Liver (tissue), 9 donors: Measurements from ENCODE around the gene MSI2. TPM values are rescaled to one million over a fixed set of nuclear protein-coding genes. Genes with fewer than 3 reads are reported as not detected.

Experiments used
- DNase-seq: peaks from one replicate; pipeline ENCODE4 v3.0.0-alpha.2; 2017; ENCODE audit warnings: low spot score
- H3K27ac ChIP-seq, 2 donors: one replicate each; pipeline ENCODE4 v1.7.0; 2013; ENCODE audit warnings: inconsistent platforms in 2 of 2, low read length in 2 of 2, control low read depth in 1 of 2, low read depth in 1 of 2, mild to moderate bottlenecking in 1 of 2
- H3K27me3 ChIP-seq, 4 donors: one replicate each; pipeline versions ENCODE4 v1.6.1 to v1.7.0; 2013; ENCODE audit warnings: low read length in 3 of 4, inconsistent platforms in 1 of 4, mild to moderate bottlenecking in 1 of 4, moderate library complexity in 1 of 4; ENCODE audit not compliant: control insufficient read depth in 4 of 4, insufficient read depth in 4 of 4
- H3K36me3 ChIP-seq, 4 donors: one replicate each; pipeline versions ENCODE4 v1.6.1 to v1.7.0; 2013; ENCODE audit warnings: low read length in 3 of 4, mild to moderate bottlenecking in 3 of 4, low read depth in 1 of 4, moderate library complexity in 1 of 4; ENCODE audit not compliant: control insufficient read depth in 4 of 4, insufficient read depth in 3 of 4
- H3K4me1 ChIP-seq, 4 donors: one replicate each; pipeline versions ENCODE4 v1.6.1 to v1.7.0; 2013; ENCODE audit warnings: low read length in 3 of 4, mild to moderate bottlenecking in 3 of 4, moderate library complexity in 1 of 4; ENCODE audit not compliant: control insufficient read depth in 4 of 4, insufficient read depth in 4 of 4
- H3K4me3 ChIP-seq, 3 donors: one replicate each; pipeline versions ENCODE4 v1.6.1 to v1.7.0; 2013; ENCODE audit warnings: low read length in 3 of 3, control low read depth in 1 of 3, low read depth in 1 of 3, mild to moderate bottlenecking in 1 of 3
- H3K9ac ChIP-seq, 2 donors: one replicate each; pipeline ENCODE4 v1.7.0; 2013; ENCODE audit warnings: low read length in 2 of 2, mild to moderate bottlenecking in 2 of 2, moderate library complexity in 2 of 2, control low read depth in 1 of 2, low read depth in 1 of 2
- H3K9me3 ChIP-seq, 4 donors: one replicate each; pipeline versions ENCODE4 v1.6.1 to v1.7.0; 2013; ENCODE audit warnings: low read length in 3 of 4; ENCODE audit not compliant: control insufficient read depth in 4 of 4
- EGR1 ChIP-seq, 2 donors: IDR thresholded peaks; 2 replicates each; pipeline ENCODE4 v1.6.1; 2016 to 2018; ENCODE audit warnings: antibody characterized with exemption in 2 of 2, low read depth in 2 of 2
- FOXA1 ChIP-seq: IDR thresholded peaks from 2 replicates; pipeline ENCODE4 v1.6.1; 2016; ENCODE audit warnings: antibody characterized with exemption
- FOXA2 ChIP-seq: IDR thresholded peaks from 2 replicates; pipeline ENCODE4 v1.6.1; 2016; ENCODE audit warnings: antibody characterized with exemption
- GABPA ChIP-seq, 2 donors: IDR thresholded peaks in 1 of 2; conservative IDR thresholded peaks in 1 of 2; 2 replicates each; pipeline ENCODE4 v1.6.1; 2016; ENCODE audit warnings: antibody characterized with exemption in 2 of 2, mild to moderate bottlenecking in 1 of 2, moderate library complexity in 1 of 2
- HNF4A ChIP-seq, 2 donors: conservative IDR thresholded peaks; 2 replicates each; pipeline ENCODE4 v1.6.1; 2016; ENCODE audit warnings: antibody characterized with exemption in 2 of 2, mild to moderate bottlenecking in 2 of 2
- HNF4G ChIP-seq: IDR thresholded peaks from 2 replicates; pipeline ENCODE4 v1.6.1; 2016; ENCODE audit warnings: antibody characterized with exemption
- JUND ChIP-seq, 2 donors: IDR thresholded peaks; 2 replicates each; pipeline ENCODE4 v1.6.1; 2016; ENCODE audit warnings: antibody characterized with exemption in 2 of 2
- NR2F2 ChIP-seq: IDR thresholded peaks from 2 replicates; pipeline ENCODE4 v1.6.1; 2016; ENCODE audit warnings: antibody characterized with exemption
- RAD21 ChIP-seq, 2 donors: IDR thresholded peaks; 2 replicates each; pipeline ENCODE4 v1.6.1; 2016; ENCODE audit warnings: antibody characterized with exemption in 2 of 2, mild to moderate bottlenecking in 2 of 2
- RXRA ChIP-seq, 2 donors: IDR thresholded peaks; 2 replicates each; pipeline ENCODE4 v1.6.1; 2017 to 2018; ENCODE audit warnings: antibody characterized with exemption in 2 of 2, mild to moderate bottlenecking in 1 of 2
- SP1 ChIP-seq: IDR thresholded peaks from 2 replicates; pipeline ENCODE4 v1.6.1; 2018; ENCODE audit warnings: antibody characterized with exemption, mild to moderate bottlenecking
- TAF1 ChIP-seq: conservative IDR thresholded peaks from 2 replicates; pipeline ENCODE4 v1.6.1; 2016; ENCODE audit warnings: antibody characterized with exemption, mild to moderate bottlenecking
- YY1 ChIP-seq: IDR thresholded peaks from 2 replicates; pipeline ENCODE4 v1.6.1; 2016; ENCODE audit warnings: antibody characterized with exemption, mild to moderate bottlenecking
- WGBS: extraction: QIAGEN DNeasy Blood & Tissue Kit; methylation state at CpG from one replicate; pipeline ENCODE4 v1.1.7; 2013; 5-methylcytosine and 5-hydroxymethylcytosine counted together
- polyA plus RNA-seq, 2 donors: library from polyadenylated mRNA; stranded (reverse) in 1 of 2; unstranded in 1 of 2; fragments of 200-250 nt in 1 of 2; fragments of >200 nt in 1 of 2; fragmentation: Nextera tagmentation in 1 of 2; extraction: Ambion mirVana in 1 of 2; gene quantifications; one replicate each; pipeline versions ENCODE4 v1.2.1 to v1.2.3, GENCODE V29; 2013 to 2015
- total RNA-seq, 2 donors: library from RNA; depleted of rRNA; stranded (reverse); fragments of >200 nt; gene quantifications; one replicate each; pipeline ENCODE4 v1.2.3, GENCODE V29; 2014
- TF ChIP-seq, protein P1 (sequence below): IDR thresholded peaks from 2 replicates; pipeline ENCODE4 v1.6.1; 2016; ENCODE audit warnings: antibody characterized with exemption, mild to moderate bottlenecking
- TF ChIP-seq, protein P2 (sequence below): IDR thresholded peaks from 2 replicates; pipeline ENCODE4 v1.6.1; 2016; ENCODE audit warnings: antibody characterized with exemption
- TF ChIP-seq, protein P3 (sequence below): IDR thresholded peaks from 2 replicates; pipeline ENCODE4 v1.6.1; 2016; ENCODE audit warnings: antibody characterized with exemption
- TF ChIP-seq, protein P4 (sequence below): fragments of 150-350 bp; IDR thresholded peaks from 2 replicates; pipeline ENCODE4 v1.5.1; 2017; ENCODE audit warnings: improper control_type of control experiment, low read depth, low read length; ENCODE audit not compliant: missing input control
- TF ChIP-seq, protein P5 (sequence below): IDR thresholded peaks from 2 replicates; pipeline ENCODE4 v1.6.1; 2016; ENCODE audit warnings: antibody characterized with exemption
- donor health status: healthy.
- donor health status: healthy.
- donor health status: healthy.
- donor health status: healthy.
- donor health status: healthy.

The MSI2 gene
- total and polyA plus RNA-seq, 4 donors = 5.7 to 15.6 (median 9.2) TPM

DNA sequence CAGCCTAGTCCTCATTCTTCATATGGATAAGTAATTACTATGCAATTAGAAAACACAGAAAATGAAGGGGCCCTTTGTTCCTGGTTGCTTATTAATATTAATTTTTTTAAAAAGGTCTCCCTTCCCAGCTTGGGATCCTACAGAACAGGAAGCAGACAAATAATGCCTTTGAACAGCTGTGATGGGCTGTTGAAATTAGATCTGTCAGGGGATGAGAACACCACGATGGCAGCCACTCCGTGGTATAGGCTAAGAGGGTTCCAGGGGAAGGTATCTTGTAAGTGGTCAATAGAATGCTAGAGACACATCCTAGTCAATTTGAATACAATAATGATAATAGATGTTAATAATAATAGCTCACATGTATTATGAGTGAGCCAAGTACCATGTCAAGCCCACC is 405.7 kb downstream of the MSI2 start:
- H3K9ac ChIP-seq = no peak overlapping the region
- TF ChIP-seq, protein P1, sequence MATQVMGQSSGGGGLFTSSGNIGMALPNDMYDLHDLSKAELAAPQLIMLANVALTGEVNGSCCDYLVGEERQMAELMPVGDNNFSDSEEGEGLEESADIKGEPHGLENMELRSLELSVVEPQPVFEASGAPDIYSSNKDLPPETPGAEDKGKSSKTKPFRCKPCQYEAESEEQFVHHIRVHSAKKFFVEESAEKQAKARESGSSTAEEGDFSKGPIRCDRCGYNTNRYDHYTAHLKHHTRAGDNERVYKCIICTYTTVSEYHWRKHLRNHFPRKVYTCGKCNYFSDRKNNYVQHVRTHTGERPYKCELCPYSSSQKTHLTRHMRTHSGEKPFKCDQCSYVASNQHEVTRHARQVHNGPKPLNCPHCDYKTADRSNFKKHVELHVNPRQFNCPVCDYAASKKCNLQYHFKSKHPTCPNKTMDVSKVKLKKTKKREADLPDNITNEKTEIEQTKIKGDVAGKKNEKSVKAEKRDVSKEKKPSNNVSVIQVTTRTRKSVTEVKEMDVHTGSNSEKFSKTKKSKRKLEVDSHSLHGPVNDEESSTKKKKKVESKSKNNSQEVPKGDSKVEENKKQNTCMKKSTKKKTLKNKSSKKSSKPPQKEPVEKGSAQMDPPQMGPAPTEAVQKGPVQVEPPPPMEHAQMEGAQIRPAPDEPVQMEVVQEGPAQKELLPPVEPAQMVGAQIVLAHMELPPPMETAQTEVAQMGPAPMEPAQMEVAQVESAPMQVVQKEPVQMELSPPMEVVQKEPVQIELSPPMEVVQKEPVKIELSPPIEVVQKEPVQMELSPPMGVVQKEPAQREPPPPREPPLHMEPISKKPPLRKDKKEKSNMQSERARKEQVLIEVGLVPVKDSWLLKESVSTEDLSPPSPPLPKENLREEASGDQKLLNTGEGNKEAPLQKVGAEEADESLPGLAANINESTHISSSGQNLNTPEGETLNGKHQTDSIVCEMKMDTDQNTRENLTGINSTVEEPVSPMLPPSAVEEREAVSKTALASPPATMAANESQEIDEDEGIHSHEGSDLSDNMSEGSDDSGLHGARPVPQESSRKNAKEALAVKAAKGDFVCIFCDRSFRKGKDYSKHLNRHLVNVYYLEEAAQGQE = no peak
- TF ChIP-seq RXRA (IDR thresholded peaks at IDR 0.05) = no peak
- TF ChIP-seq RAD21 (IDR thresholded peaks at IDR 0.05) = no peak
- TF ChIP-seq, protein P2, sequence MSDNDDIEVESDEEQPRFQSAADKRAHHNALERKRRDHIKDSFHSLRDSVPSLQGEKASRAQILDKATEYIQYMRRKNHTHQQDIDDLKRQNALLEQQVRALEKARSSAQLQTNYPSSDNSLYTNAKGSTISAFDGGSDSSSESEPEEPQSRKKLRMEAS = no peak
- TF ChIP-seq SP1 = no peak
- TF ChIP-seq, protein P3, sequence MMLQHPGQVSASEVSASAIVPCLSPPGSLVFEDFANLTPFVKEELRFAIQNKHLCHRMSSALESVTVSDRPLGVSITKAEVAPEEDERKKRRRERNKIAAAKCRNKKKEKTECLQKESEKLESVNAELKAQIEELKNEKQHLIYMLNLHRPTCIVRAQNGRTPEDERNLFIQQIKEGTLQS = no peak
- TF ChIP-seq GABPA (IDR thresholded peaks at IDR 0.05 in 1 of 2, conservative IDR thresholded peaks at IDR 0.05 in 1 of 2) = no peak
- TF ChIP-seq HNF4G = no peak
- no peak for TF ChIP-seq NR2F2
- TF ChIP-seq HNF4A (conservative IDR thresholded peaks at IDR 0.05) = no peak
- TF ChIP-seq YY1 = no peak
- no peak for TF ChIP-seq JUND (IDR thresholded peaks at IDR 0.05)
- no peak for TF ChIP-seq FOXA2
- no peak for TF ChIP-seq EGR1 (IDR thresholded peaks at IDR 0.05; ENCODE audit: low read depth in 2 of 2)
- no peak for TF ChIP-seq TAF1
- no peak for TF ChIP-seq FOXA1
- TF ChIP-seq, protein P4, sequence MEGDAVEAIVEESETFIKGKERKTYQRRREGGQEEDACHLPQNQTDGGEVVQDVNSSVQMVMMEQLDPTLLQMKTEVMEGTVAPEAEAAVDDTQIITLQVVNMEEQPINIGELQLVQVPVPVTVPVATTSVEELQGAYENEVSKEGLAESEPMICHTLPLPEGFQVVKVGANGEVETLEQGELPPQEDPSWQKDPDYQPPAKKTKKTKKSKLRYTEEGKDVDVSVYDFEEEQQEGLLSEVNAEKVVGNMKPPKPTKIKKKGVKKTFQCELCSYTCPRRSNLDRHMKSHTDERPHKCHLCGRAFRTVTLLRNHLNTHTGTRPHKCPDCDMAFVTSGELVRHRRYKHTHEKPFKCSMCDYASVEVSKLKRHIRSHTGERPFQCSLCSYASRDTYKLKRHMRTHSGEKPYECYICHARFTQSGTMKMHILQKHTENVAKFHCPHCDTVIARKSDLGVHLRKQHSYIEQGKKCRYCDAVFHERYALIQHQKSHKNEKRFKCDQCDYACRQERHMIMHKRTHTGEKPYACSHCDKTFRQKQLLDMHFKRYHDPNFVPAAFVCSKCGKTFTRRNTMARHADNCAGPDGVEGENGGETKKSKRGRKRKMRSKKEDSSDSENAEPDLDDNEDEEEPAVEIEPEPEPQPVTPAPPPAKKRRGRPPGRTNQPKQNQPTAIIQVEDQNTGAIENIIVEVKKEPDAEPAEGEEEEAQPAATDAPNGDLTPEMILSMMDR = no peak
- TF ChIP-seq, protein P5, sequence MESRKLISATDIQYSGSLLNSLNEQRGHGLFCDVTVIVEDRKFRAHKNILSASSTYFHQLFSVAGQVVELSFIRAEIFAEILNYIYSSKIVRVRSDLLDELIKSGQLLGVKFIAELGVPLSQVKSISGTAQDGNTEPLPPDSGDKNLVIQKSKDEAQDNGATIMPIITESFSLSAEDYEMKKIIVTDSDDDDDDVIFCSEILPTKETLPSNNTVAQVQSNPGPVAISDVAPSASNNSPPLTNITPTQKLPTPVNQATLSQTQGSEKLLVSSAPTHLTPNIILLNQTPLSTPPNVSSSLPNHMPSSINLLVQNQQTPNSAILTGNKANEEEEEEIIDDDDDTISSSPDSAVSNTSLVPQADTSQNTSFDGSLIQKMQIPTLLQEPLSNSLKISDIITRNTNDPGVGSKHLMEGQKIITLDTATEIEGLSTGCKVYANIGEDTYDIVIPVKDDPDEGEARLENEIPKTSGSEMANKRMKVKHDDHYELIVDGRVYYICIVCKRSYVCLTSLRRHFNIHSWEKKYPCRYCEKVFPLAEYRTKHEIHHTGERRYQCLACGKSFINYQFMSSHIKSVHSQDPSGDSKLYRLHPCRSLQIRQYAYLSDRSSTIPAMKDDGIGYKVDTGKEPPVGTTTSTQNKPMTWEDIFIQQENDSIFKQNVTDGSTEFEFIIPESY = no peak
- no peak overlapping the region for H3K4me3 ChIP-seq
- H3K27ac ChIP-seq = no peak overlapping the region
- no peaks in the 10 kb centered on the region for H3K36me3 ChIP-seq
- WGBS = 93% methylated on average over 2 of the region's 2 CpGs
- no peaks in the 10 kb centered on the region for H3K9me3 ChIP-seq
- DNase-seq = no peak
- no peaks in the 10 kb centered on the region for H3K4me1 ChIP-seq
- no peaks in the 10 kb centered on the region for H3K27me3 ChIP-seq
